NCI-H446 (cell line): ENCODE data around the gene EPO.
"Not testable (repeated sequence)": the region's sequence is repeated elsewhere in the genome, so short reads cannot be mapped to it uniquely, and the experiment has no call there.

ENCODE experiments used
- DNase-seq, 2 experiments: peaks; one replicate each; lab custom pipeline; 2025; lab: John Stamatoyannopoulos, UW

EPO gene

GRCh38 chr7:100739934-100740333 lies 19.7 kb downstream of the EPO start:
- DNase-seq, result no peak

- DNase-seq, result no peak
Observed at GRCh38 chr7:100744605-100745004, 24.3 kb downstream of the EPO start.

GRCh38 chr7:100745184-100745583 lies 24.9 kb downstream of the EPO start:
- no peak for DNase-seq

GRCh38 chr7:100752994-100753393 lies 32.7 kb downstream of the EPO start:
- no peak for DNase-seq

- no peak for DNase-seq
Observed at GRCh38 chr7:100753750-100754149, 33.5 kb downstream of the EPO start.

- DNase-seq, result no peak
Observed at GRCh38 chr7:100759357-100760171, 39.3 kb downstream of the EPO start.

GRCh38 chr7:100762841-100763240 lies 42.6 kb downstream of the EPO start:
- not testable (repeated sequence) for DNase-seq

GRCh38 chr7:100763556-100764140 lies 43.4 kb downstream of the EPO start:
- DNase-seq, result no peak

GRCh38 chr7:100764841-100765240 lies 44.6 kb downstream of the EPO start:
- DNase-seq, result no peak

- no peak for DNase-seq
Observed at GRCh38 chr7:100765250-100765649, 45.0 kb downstream of the EPO start.

- DNase-seq, result no peak
Observed at GRCh38 chr7:100768784-100769183, 48.5 kb downstream of the EPO start.
